H1 (cell line): Measurements from ENCODE around the gene HS3ST6. TPM values are rescaled to one million over a fixed set of nuclear protein-coding genes. Genes with fewer than 3 reads are reported as not detected.
A peak's percentile ranks its signal among the peaks of the same experiment; 100 is the strongest.

Experiments
- EZH2 ChIP-seq: fragments of 200-600 bp; sonication (generic); IDR thresholded peaks from 2 replicates; pipeline ENCODE4 v1.7.1; 2012; ENCODE audit warnings: low read depth, mild to moderate bottlenecking, moderate library complexity, low read length, inconsistent platforms; ENCODE audit not compliant: severe bottlenecking
- FOSL1 ChIP-seq: IDR thresholded peaks from 2 replicates; pipeline ENCODE4 v1.6.1; 2011; ENCODE audit warnings: mild to moderate bottlenecking, low read depth, low read length, moderate library complexity; ENCODE audit not compliant: insufficient read depth
- JUND ChIP-seq: IDR thresholded peaks from 2 replicates; pipeline ENCODE4 v1.6.1; 2011; ENCODE audit warnings: mild to moderate bottlenecking, improper control_type of control experiment, low read length
- KDM4A ChIP-seq: IDR thresholded peaks from one replicate; pipeline ENCODE4 v1.7.1; 2012; ENCODE audit warnings: low read depth, mild to moderate bottlenecking, moderate library complexity, low read length, inconsistent platforms; ENCODE audit not compliant: severe bottlenecking
- RAD21 ChIP-seq, 2 experiments: IDR thresholded peaks in 1 of 2; conservative IDR thresholded peaks in 1 of 2; 2 replicates each; pipeline ENCODE4 v1.6.1; 2011; ENCODE audit warnings: low read depth in 2 of 2, low read length in 2 of 2, improper control_type of control experiment in 1 of 2, inconsistent platforms in 1 of 2, mild to moderate bottlenecking in 1 of 2, moderate library complexity in 1 of 2
- SUZ12 ChIP-seq: fragments of 200-600 bp; sonication (generic); IDR thresholded peaks from 2 replicates; pipeline ENCODE4 v1.6.1; 2012; ENCODE audit warnings: mild to moderate bottlenecking, inconsistent platforms, low read length, moderate library complexity, mixed read lengths
- ZNF274 ChIP-seq: IDR thresholded peaks from 2 replicates; pipeline ENCODE4 v1.7.0; 2012; ENCODE audit warnings: low read length, borderline replicate concordance; ENCODE audit errors: extremely low read depth
- polyA plus RNA-seq, 7 experiments: library from polyadenylated mRNA; depleted of rRNA in 3 of 7; stranded (reverse) in 5 of 7; unstranded in 2 of 7; fragments of >200 nt in 5 of 7; fragments of 200-250 nt in 2 of 7; gene quantifications; 1 replicate in 5 of 7; 2 replicates in 1 of 7; 4 replicates in 1 of 7; pipeline versions ENCODE4 v1.2.1 to v1.2.3, GENCODE V29; 2011 to 2013; ENCODE audit warnings: missing spikeins in 2 of 7, mixed read lengths in 2 of 7
- total RNA-seq: library from RNA; stranded (reverse); fragmentation: NEBNext Ultra II Directional; extraction: Animal tissue kit (Norgen Biotek cat#: 25700); gene quantifications from 2 replicates; pipeline ENCODE4 v1.2.1, GENCODE V29; 2021
- TF ChIP-seq, protein P1 (sequence below): fragments of 300-600 bp; sonication (generic); IDR thresholded peaks from 2 replicates; pipeline ENCODE4 v1.7.1; 2012; ENCODE audit warnings: low read length, moderate library complexity, mild to moderate bottlenecking, inconsistent platforms; ENCODE audit not compliant: insufficient replicate concordance

The HS3ST6 gene
- total and polyA plus RNA-seq, 2 of the 8 experiments (the other 6 are each of a cell fraction or from before 2014, with no cell fraction given), result 0.36 to 0.39 TPM

- TF ChIP-seq, protein P1, sequence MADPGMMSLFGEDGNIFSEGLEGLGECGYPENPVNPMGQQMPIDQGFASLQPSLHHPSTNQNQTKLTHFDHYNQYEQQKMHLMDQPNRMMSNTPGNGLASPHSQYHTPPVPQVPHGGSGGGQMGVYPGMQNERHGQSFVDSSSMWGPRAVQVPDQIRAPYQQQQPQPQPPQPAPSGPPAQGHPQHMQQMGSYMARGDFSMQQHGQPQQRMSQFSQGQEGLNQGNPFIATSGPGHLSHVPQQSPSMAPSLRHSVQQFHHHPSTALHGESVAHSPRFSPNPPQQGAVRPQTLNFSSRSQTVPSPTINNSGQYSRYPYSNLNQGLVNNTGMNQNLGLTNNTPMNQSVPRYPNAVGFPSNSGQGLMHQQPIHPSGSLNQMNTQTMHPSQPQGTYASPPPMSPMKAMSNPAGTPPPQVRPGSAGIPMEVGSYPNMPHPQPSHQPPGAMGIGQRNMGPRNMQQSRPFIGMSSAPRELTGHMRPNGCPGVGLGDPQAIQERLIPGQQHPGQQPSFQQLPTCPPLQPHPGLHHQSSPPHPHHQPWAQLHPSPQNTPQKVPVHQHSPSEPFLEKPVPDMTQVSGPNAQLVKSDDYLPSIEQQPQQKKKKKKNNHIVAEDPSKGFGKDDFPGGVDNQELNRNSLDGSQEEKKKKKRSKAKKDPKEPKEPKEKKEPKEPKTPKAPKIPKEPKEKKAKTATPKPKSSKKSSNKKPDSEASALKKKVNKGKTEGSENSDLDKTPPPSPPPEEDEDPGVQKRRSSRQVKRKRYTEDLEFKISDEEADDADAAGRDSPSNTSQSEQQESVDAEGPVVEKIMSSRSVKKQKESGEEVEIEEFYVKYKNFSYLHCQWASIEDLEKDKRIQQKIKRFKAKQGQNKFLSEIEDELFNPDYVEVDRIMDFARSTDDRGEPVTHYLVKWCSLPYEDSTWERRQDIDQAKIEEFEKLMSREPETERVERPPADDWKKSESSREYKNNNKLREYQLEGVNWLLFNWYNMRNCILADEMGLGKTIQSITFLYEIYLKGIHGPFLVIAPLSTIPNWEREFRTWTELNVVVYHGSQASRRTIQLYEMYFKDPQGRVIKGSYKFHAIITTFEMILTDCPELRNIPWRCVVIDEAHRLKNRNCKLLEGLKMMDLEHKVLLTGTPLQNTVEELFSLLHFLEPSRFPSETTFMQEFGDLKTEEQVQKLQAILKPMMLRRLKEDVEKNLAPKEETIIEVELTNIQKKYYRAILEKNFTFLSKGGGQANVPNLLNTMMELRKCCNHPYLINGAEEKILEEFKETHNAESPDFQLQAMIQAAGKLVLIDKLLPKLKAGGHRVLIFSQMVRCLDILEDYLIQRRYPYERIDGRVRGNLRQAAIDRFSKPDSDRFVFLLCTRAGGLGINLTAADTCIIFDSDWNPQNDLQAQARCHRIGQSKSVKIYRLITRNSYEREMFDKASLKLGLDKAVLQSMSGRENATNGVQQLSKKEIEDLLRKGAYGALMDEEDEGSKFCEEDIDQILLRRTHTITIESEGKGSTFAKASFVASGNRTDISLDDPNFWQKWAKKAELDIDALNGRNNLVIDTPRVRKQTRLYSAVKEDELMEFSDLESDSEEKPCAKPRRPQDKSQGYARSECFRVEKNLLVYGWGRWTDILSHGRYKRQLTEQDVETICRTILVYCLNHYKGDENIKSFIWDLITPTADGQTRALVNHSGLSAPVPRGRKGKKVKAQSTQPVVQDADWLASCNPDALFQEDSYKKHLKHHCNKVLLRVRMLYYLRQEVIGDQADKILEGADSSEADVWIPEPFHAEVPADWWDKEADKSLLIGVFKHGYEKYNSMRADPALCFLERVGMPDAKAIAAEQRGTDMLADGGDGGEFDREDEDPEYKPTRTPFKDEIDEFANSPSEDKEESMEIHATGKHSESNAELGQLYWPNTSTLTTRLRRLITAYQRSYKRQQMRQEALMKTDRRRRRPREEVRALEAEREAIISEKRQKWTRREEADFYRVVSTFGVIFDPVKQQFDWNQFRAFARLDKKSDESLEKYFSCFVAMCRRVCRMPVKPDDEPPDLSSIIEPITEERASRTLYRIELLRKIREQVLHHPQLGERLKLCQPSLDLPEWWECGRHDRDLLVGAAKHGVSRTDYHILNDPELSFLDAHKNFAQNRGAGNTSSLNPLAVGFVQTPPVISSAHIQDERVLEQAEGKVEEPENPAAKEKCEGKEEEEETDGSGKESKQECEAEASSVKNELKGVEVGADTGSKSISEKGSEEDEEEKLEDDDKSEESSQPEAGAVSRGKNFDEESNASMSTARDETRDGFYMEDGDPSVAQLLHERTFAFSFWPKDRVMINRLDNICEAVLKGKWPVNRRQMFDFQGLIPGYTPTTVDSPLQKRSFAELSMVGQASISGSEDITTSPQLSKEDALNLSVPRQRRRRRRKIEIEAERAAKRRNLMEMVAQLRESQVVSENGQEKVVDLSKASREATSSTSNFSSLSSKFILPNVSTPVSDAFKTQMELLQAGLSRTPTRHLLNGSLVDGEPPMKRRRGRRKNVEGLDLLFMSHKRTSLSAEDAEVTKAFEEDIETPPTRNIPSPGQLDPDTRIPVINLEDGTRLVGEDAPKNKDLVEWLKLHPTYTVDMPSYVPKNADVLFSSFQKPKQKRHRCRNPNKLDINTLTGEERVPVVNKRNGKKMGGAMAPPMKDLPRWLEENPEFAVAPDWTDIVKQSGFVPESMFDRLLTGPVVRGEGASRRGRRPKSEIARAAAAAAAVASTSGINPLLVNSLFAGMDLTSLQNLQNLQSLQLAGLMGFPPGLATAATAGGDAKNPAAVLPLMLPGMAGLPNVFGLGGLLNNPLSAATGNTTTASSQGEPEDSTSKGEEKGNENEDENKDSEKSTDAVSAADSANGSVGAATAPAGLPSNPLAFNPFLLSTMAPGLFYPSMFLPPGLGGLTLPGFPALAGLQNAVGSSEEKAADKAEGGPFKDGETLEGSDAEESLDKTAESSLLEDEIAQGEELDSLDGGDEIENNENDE, result no peak
- TF ChIP-seq ZNF274 (no peak), RAD21 (IDR thresholded peaks at IDR 0.05 in 1 of 2, conservative IDR thresholded peaks at IDR 0.05 in 1 of 2; ENCODE audit: low read depth in 2 of 2, low read length in 2 of 2) (no peak), KDM4A (peak; percentile 10), EZH2 (peak; percentile 64), JUND (no peak), SUZ12 (peak; percentile 67), FOSL1 (no peak)
Measured at GRCh38 chr16:1918351-1919326, at the start of gene HS3ST6 (continued).
